Left forelimb (tissue), 1 donor: ENCODE results near the gene RABEP1.
A peak's percentile ranks its signal among the peaks of the same experiment; 100 is the strongest.
"Not testable (repeated sequence)": the region's sequence is repeated elsewhere in the genome, so short reads cannot be mapped to it uniquely, and the experiment has no call there.

Experiments used
- DNase-seq: peaks from one replicate; pipeline ENCODE4 v3.0.0-alpha.2; 2018; ENCODE audit warnings: low spot score

The RABEP1 gene

GRCh38 chr17:5281814-5282641 is at the start of gene RABEP1:
Gene RABEP1, plus strand, starts transcription at chr17:5282284. Its CDS starts 203 bp downstream, at chr17:5282487.
- peak; percentile 92 for DNase-seq

- not testable (repeated sequence) for DNase-seq
These were observed 48.6 kb upstream of the RABEP1 start for GRCh38 chr17:5233492-5233891.

GRCh38 chr17:5234645-5235576 is 47.2 kb upstream of the RABEP1 start, which contains the start of gene SCIMP:
Gene SCIMP, minus strand, starts transcription at chr17:5234860. Its CDS starts 105 bp downstream, at chr17:5234755.
- no peak for DNase-seq

- DNase-seq = no peak
These were observed 45.0 kb upstream of the RABEP1 start for GRCh38 chr17:5236938-5237540.

- no peak for DNase-seq
These were observed 44.5 kb upstream of the RABEP1 start for GRCh38 chr17:5237541-5238016.

GRCh38 chr17:5238333-5238732 is 43.8 kb upstream of the RABEP1 start:
- no peak for DNase-seq

GRCh38 chr17:5239769-5240168 is 42.3 kb upstream of the RABEP1 start:
- not testable (repeated sequence) for DNase-seq

- no peak for DNase-seq
These were observed 40.0 kb upstream of the RABEP1 start for GRCh38 chr17:5241861-5242671.

- DNase-seq = no peak
These were observed 34.5 kb upstream of the RABEP1 start for GRCh38 chr17:5247621-5248020.

- no peak for DNase-seq
These were observed 33.1 kb upstream of the RABEP1 start for GRCh38 chr17:5248821-5249479.

GRCh38 chr17:5249615-5250014 is 32.5 kb upstream of the RABEP1 start:
- no peak for DNase-seq

GRCh38 chr17:5254414-5254813 is 27.7 kb upstream of the RABEP1 start:
- no peak for DNase-seq

- no peak for DNase-seq
These were observed 27.1 kb upstream of the RABEP1 start for GRCh38 chr17:5254903-5255521.

GRCh38 chr17:5257124-5257523 is 25.0 kb upstream of the RABEP1 start:
- DNase-seq = no peak

GRCh38 chr17:5260542-5260941 is 21.5 kb upstream of the RABEP1 start:
- DNase-seq = no peak

- no peak for DNase-seq
These were observed 19.6 kb upstream of the RABEP1 start for GRCh38 chr17:5262416-5262991.

- DNase-seq = no peak
These were observed 18.6 kb upstream of the RABEP1 start for GRCh38 chr17:5263441-5263840.

- no peak for DNase-seq
These were observed 17.2 kb upstream of the RABEP1 start for GRCh38 chr17:5264893-5265292.

- no peak for DNase-seq
These were observed 12.7 kb upstream of the RABEP1 start for GRCh38 chr17:5269241-5269960.
